HG02763 (cell line): ENCODE results near the gene MMP24.
"Not testable (repeated sequence)": the region's sequence is repeated elsewhere in the genome, so short reads cannot be mapped to it uniquely, and the experiment has no call there.

ENCODE experiments used
- ATAC-seq: cut with Tn5 transposase; IDR thresholded peaks from one replicate; pipeline ENCODE4 v1.9.1; 2021; ENCODE audit warnings: mild to moderate bottlenecking, moderate library complexity; ENCODE audit not compliant: unreplicated experiment

Gene MMP24

GRCh38 chr20:35305682-35306556 is 79.4 kb downstream of the MMP24 start:
- no peak for ATAC-seq

GRCh38 chr20:35306931-35307517 is 80.5 kb downstream of the MMP24 start:
- no peak for ATAC-seq

- ATAC-seq, result no peak
These were observed 81.5 kb downstream of the MMP24 start for GRCh38 chr20:35307666-35308653.

GRCh38 chr20:35311409-35311808 is 84.9 kb downstream of the MMP24 start:
- ATAC-seq, result no peak

- no peak for ATAC-seq
These were observed 85.3 kb downstream of the MMP24 start for GRCh38 chr20:35311822-35312221.

GRCh38 chr20:35312318-35312717 is 85.8 kb downstream of the MMP24 start:
- ATAC-seq, result no peak

- no peak for ATAC-seq
These were observed 88.5 kb downstream of the MMP24 start for GRCh38 chr20:35314816-35315631.

GRCh38 chr20:35315632-35316020 is 89.1 kb downstream of the MMP24 start:
- not testable (repeated sequence) for ATAC-seq

- ATAC-seq, result no peak
These were observed 89.6 kb downstream of the MMP24 start for GRCh38 chr20:35316086-35316485.

GRCh38 chr20:35317416-35318210 is 91.1 kb downstream of the MMP24 start:
- no peak for ATAC-seq

- no peak for ATAC-seq
These were observed 92.1 kb downstream of the MMP24 start for GRCh38 chr20:35318502-35319157.

GRCh38 chr20:35319192-35319870 is 92.8 kb downstream of the MMP24 start:
- ATAC-seq, result no peak

- ATAC-seq, result no peak
These were observed 93.3 kb downstream of the MMP24 start for GRCh38 chr20:35319871-35320197.

- no peak for ATAC-seq
These were observed 94.1 kb downstream of the MMP24 start for GRCh38 chr20:35320396-35321126.

- ATAC-seq, result no peak
These were observed 98.9 kb downstream of the MMP24 start for GRCh38 chr20:35325401-35325800.

GRCh38 chr20:35326021-35326739 is 99.7 kb downstream of the MMP24 start:
- no peak for ATAC-seq
